IMR-90 (cell line): ENCODE measurements around the gene ASIC2. TPM values are rescaled to one million over a fixed set of nuclear protein-coding genes. Genes with fewer than 3 reads are reported as not detected.

Experiments
- ATAC-seq: fragments of 200-7000 bp; cut with Tn5 transposase; 2 replicates; pipeline ENCODE4 v1.9.1; 2020; ENCODE audit warnings: low read depth, mild to moderate bottlenecking, moderate library complexity
- BruUV-seq: library from RNA; stranded (reverse); fragments of 400-500 nt; replicated peaks from 2 replicates; lab custom pipeline; 2021; lab: Mats Ljungman, UMichigan
- CTCF ChIA-PET: fragments of 300-600 bp; formaldehyde crosslinking; extraction: SDS; loops from one replicate; lab custom pipeline; 2021; ENCODE audit warnings: antibody characterized with exemption; lab: Yijun Ruan, JAX
- POLR2A ChIA-PET: fragments of 300-600 bp; sonication (Branson Sonifier 250); formaldehyde crosslinking; loops from one replicate; lab custom pipeline; 2022; ENCODE audit warnings: antibody characterized with exemption; ENCODE audit not compliant: unreplicated experiment; lab: Charles Lee
- DNase-seq: peaks from one replicate; pipeline ENCODE4 v3.0.0; 2013
- H2AFZ ChIP-seq: replicated peaks from 2 replicates; pipeline ENCODE3; 2013; ENCODE audit warnings: low read length, mild to moderate bottlenecking; ENCODE audit not compliant: poor library complexity
- H2AK5ac ChIP-seq: 2 replicates; pipeline ENCODE4 v1.6.1; 2013; ENCODE audit warnings: low read depth, low read length, inconsistent platforms
- H2AK9ac ChIP-seq: replicated peaks from 2 replicates; pipeline ENCODE3; 2013; ENCODE audit warnings: mild to moderate bottlenecking, low read depth, low read length, moderate library complexity; ENCODE audit not compliant: poor library complexity
- H2BK120ac ChIP-seq: 2 replicates; pipeline ENCODE4 v1.6.1; 2013; ENCODE audit warnings: low read depth, low read length, inconsistent platforms
- H2BK15ac ChIP-seq: 3 replicates; pipeline ENCODE4 v1.6.1; 2013; ENCODE audit warnings: low read depth, low read length, inconsistent platforms
- H2BK20ac ChIP-seq: 2 replicates; pipeline ENCODE4 v1.6.1; 2013; ENCODE audit warnings: low read depth, mild to moderate bottlenecking, inconsistent platforms, low read length, moderate library complexity
- H2BK5ac ChIP-seq: 2 replicates; pipeline ENCODE4 v1.6.1; 2013; ENCODE audit warnings: mild to moderate bottlenecking, low read depth, low read length, inconsistent platforms; ENCODE audit not compliant: poor library complexity, severe bottlenecking
- H3K14ac ChIP-seq: replicated peaks from 2 replicates; pipeline ENCODE4 v1.6.1; 2013; ENCODE audit warnings: low read depth, low read length, inconsistent platforms
- H3K18ac ChIP-seq: 2 replicates; pipeline ENCODE4 v1.6.1; 2013; ENCODE audit warnings: low read depth, low read length, control low read depth
- H3K23ac ChIP-seq: 2 replicates; pipeline ENCODE4 v1.6.1; 2013; ENCODE audit warnings: low read depth, low read length, inconsistent platforms
- H3K27ac ChIP-seq: 2 replicates; pipeline ENCODE4 v1.5.1; 2013; ENCODE audit warnings: mild to moderate bottlenecking, control low read depth, low read length; ENCODE audit not compliant: insufficient read depth
- H3K27me3 ChIP-seq: 2 replicates; pipeline ENCODE4 v1.6.1; 2013; ENCODE audit warnings: low read length; ENCODE audit not compliant: control insufficient read depth, insufficient read depth
- H3K36me3 ChIP-seq: 2 replicates; pipeline ENCODE4 v1.6.1; 2013; ENCODE audit warnings: low read length, mixed read lengths; ENCODE audit not compliant: control insufficient read depth, insufficient read depth
- H3K4ac ChIP-seq: 2 replicates; pipeline ENCODE4 v1.6.1; 2013; ENCODE audit warnings: low read depth, low read length, inconsistent platforms
- H3K4me1 ChIP-seq: 2 replicates; pipeline ENCODE4 v1.6.1; 2013; ENCODE audit warnings: low read length, mixed read lengths; ENCODE audit not compliant: control insufficient read depth, insufficient read depth
- H3K4me2 ChIP-seq: 2 replicates; pipeline ENCODE4 v1.6.1; 2013; ENCODE audit warnings: low read depth, mild to moderate bottlenecking, control low read depth, low read length, moderate library complexity
- H3K4me3 ChIP-seq: 2 replicates; pipeline ENCODE4 v1.5.1; 2013; ENCODE audit warnings: low read depth, mild to moderate bottlenecking, control low read depth, low read length, moderate library complexity; ENCODE audit not compliant: insufficient read depth
- H3K56ac ChIP-seq: 2 replicates; pipeline ENCODE4 v1.6.1; 2013; ENCODE audit warnings: low read length, inconsistent platforms; ENCODE audit not compliant: insufficient read depth; ENCODE audit errors: extremely low read depth
- H3K79me1 ChIP-seq, 2 experiments: 2 replicates each; pipeline ENCODE4 v1.6.1; 2013; ENCODE audit warnings: low read length in 2 of 2, inconsistent platforms in 1 of 2, low read depth in 1 of 2
- H3K9ac ChIP-seq: 2 replicates; pipeline ENCODE4 v1.6.1; 2013; ENCODE audit warnings: low read depth, low read length, control low read depth
- H3K9me1 ChIP-seq: 2 replicates; pipeline ENCODE4 v1.6.1; 2013; ENCODE audit warnings: low read length, inconsistent platforms; ENCODE audit not compliant: insufficient read depth
- H3K9me3 ChIP-seq: 2 replicates; pipeline ENCODE4 v1.6.1; 2013; ENCODE audit warnings: low read length; ENCODE audit not compliant: control insufficient read depth, insufficient read depth
- H4K20me1 ChIP-seq: 2 replicates; pipeline ENCODE4 v1.6.1; 2013; ENCODE audit warnings: low read length, inconsistent platforms; ENCODE audit not compliant: insufficient read depth
- H4K5ac ChIP-seq: 2 replicates; pipeline ENCODE4 v1.6.1; 2013; ENCODE audit warnings: mild to moderate bottlenecking, low read depth, low read length, control low read depth
- H4K8ac ChIP-seq, 2 experiments: 2 replicates each; pipeline ENCODE4 v1.6.1; 2013; ENCODE audit warnings: low read depth in 2 of 2, low read length in 2 of 2, control low read depth in 1 of 2, inconsistent platforms in 1 of 2
- H4K91ac ChIP-seq: 2 replicates; pipeline ENCODE4 v1.6.1; 2013; ENCODE audit warnings: low read depth, low read length, inconsistent platforms; ENCODE audit not compliant: insufficient read depth
- CEBPB ChIP-seq: IDR thresholded peaks from 2 replicates; pipeline ENCODE4 v1.6.1; 2012; ENCODE audit warnings: low read depth, low read length, improper control_type of control experiment
- CHD1 ChIP-seq: IDR thresholded peaks from 2 replicates; pipeline ENCODE4 v1.6.1; 2012; ENCODE audit warnings: low read depth, low read length, improper control_type of control experiment
- FOS ChIP-seq: fragments of 150-350 bp; IDR thresholded peaks from 2 replicates; pipeline ENCODE4 v1.6.1; 2016; ENCODE audit warnings: low read depth, low read length
- MAFK ChIP-seq: IDR thresholded peaks from 2 replicates; pipeline ENCODE4 v1.6.1; 2012; ENCODE audit warnings: low read depth, low read length, improper control_type of control experiment
- MAZ ChIP-seq: IDR thresholded peaks from 2 replicates; pipeline ENCODE4 v1.6.1; 2012; ENCODE audit warnings: low read depth, mild to moderate bottlenecking, low read length, improper control_type of control experiment, moderate library complexity, borderline replicate concordance
- NFE2L2 ChIP-seq: fragments of 150-350 bp; IDR thresholded peaks from 2 replicates; pipeline ENCODE4 v1.6.1; 2016; ENCODE audit warnings: low read depth, mild to moderate bottlenecking, low read length
- RCOR1 ChIP-seq: IDR thresholded peaks from 2 replicates; pipeline ENCODE4 v1.6.1; 2012; ENCODE audit warnings: mild to moderate bottlenecking, low read length, improper control_type of control experiment; ENCODE audit not compliant: insufficient replicate concordance
- SMC3 ChIP-seq: fragments of 150-350 bp; IDR thresholded peaks from 2 replicates; pipeline ENCODE4 v1.6.1; 2016; ENCODE audit warnings: low read depth, mild to moderate bottlenecking, antibody characterized with exemption, low read length, moderate library complexity
- USF2 ChIP-seq: fragments of 150-350 bp; IDR thresholded peaks from 2 replicates; pipeline ENCODE4 v1.6.1; 2017; ENCODE audit warnings: mild to moderate bottlenecking, antibody characterized with exemption, low read length, low read depth
- WGBS, 2 experiments: methylation state at CpG; one replicate each; pipeline versions ENCODE4 v1.1.5 to v1.1.7; 2013; ENCODE audit warnings: missing lambda C conversion rate in 2 of 2; ENCODE audit not compliant: insufficient read length in 1 of 2; ENCODE audit errors: extremely low coverage in 2 of 2; 5-methylcytosine and 5-hydroxymethylcytosine counted together
- dilution Hi-C: fragments of 300-500 bp; cut with HindIII; formaldehyde crosslinking; loops from one replicate; pipeline ENCODE4 v1.14.3; 2018; ENCODE audit warnings: low sequenced_read_pairs; ENCODE audit not compliant: unreplicated experiment
- in situ Hi-C: fragments of 300-500 bp; cut with MboI; formaldehyde crosslinking; loops from 3 replicates; pipeline ENCODE4 v1.14.3; 2019; ENCODE audit warnings: low sequenced_read_pairs, inconsistent platforms, mixed read lengths
- intact Hi-C: fragments of 100-400 bp; cut with micrococcal nuclease; formaldehyde crosslinking; loops from 2 replicates; pipeline ENCODE4 v1.10.0; 2022
- polyA plus RNA-seq, 3 experiments: library from polyadenylated mRNA; depleted of rRNA; stranded (reverse); fragments of >200 nt; gene quantifications; 2 replicates each; pipeline ENCODE4 v1.2.3, GENCODE V29; 2012; ENCODE audit warnings: low replicate concordance in 1 of 3
- total RNA-seq: library from RNA; depleted of rRNA; stranded (reverse); fragments of >200 nt; gene quantifications from 2 replicates; pipeline ENCODE4 v1.2.3, GENCODE V29; 2012
- TF ChIP-seq, protein P1 (sequence below): fragments of 150-350 bp; IDR thresholded peaks from 2 replicates; pipeline ENCODE4 v1.6.1; 2016; ENCODE audit warnings: low read depth, mild to moderate bottlenecking, low read length, moderate library complexity, borderline replicate concordance

The ASIC2 gene
- total and polyA plus RNA-seq, 2 of the 4 experiments (the other 2 are of a cell fraction) = under 0.01 to 0.15 TPM

DNA sequence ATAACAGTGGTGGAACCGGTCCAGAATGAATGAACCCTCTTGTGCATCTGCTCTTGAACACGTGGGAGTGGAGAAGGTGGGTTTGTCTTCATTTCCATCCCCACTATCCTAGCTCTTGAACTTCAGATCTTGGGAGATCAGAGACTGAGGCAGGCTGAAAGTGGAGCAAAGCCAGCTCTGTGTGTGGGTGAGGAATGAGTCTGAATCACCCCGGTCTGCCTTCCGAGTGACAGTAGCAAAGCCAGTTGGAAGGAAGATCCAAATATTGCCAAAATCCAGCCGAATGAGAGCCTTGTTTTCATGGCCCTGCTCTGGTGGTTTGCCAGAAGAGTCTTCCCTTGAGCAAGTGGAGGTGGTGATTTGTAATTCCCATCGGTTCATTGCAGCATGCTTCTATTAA, 29.0 kb upstream of the ASIC2 start:
- H3K9me3 ChIP-seq = no peaks in the 10 kb centered on the region
- no peak overlapping the region for H2AK9ac ChIP-seq
- H3K36me3 ChIP-seq = no peaks in the 10 kb centered on the region
- H2BK5ac ChIP-seq = no peak overlapping the region
- no peak overlapping the region for H3K56ac ChIP-seq
- ChIA-PET CTCF (no interaction called here), POLR2A (no interaction called here)
- no peak for DNase-seq
- H3K4me1 ChIP-seq = no peaks in the 10 kb centered on the region
- no peak overlapping the region for H3K14ac ChIP-seq
- no peak overlapping the region for H3K9ac ChIP-seq
- BruUV-seq = no TSS peak
- ATAC-seq = no peak
- no peak overlapping the region for H3K4ac ChIP-seq
- no peak overlapping the region for H4K91ac ChIP-seq
- dilution Hi-C loops (no loop called here), in situ Hi-C loops (loop anchor here (10.0 kb wide), 1 partner anchor 57 kb away; no protein-coding TSS in a partner anchor), intact Hi-C loops (no loop called here)
- H2BK20ac ChIP-seq = no peak overlapping the region
- H2AK5ac ChIP-seq = no peak overlapping the region
- no peak overlapping the region for H2AFZ ChIP-seq
- no peak overlapping the region for H2BK120ac ChIP-seq
- TF ChIP-seq NFE2L2 = no peak
- no peak for TF ChIP-seq USF2
- TF ChIP-seq SMC3 = no peak
- TF ChIP-seq MAFK = no peak
- no peak for TF ChIP-seq CEBPB
- TF ChIP-seq RCOR1 = no peak
- no peak for TF ChIP-seq FOS
- TF ChIP-seq CHD1 = no peak
- no peak for TF ChIP-seq MAZ
- TF ChIP-seq, protein P1, sequence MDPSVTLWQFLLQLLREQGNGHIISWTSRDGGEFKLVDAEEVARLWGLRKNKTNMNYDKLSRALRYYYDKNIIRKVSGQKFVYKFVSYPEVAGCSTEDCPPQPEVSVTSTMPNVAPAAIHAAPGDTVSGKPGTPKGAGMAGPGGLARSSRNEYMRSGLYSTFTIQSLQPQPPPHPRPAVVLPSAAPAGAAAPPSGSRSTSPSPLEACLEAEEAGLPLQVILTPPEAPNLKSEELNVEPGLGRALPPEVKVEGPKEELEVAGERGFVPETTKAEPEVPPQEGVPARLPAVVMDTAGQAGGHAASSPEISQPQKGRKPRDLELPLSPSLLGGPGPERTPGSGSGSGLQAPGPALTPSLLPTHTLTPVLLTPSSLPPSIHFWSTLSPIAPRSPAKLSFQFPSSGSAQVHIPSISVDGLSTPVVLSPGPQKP = no peak
- no peak overlapping the region for H4K8ac ChIP-seq
- WGBS, 2 experiments = no CpG with 5 or more reads among the region's 6 CpGs
- H3K27ac ChIP-seq = no peak overlapping the region
- H3K4me3 ChIP-seq = no peak overlapping the region
- no peak overlapping the region for H4K5ac ChIP-seq
- no peak overlapping the region for H3K18ac ChIP-seq
- H3K27me3 ChIP-seq = peaks cover 1% of the 10 kb centered on the region; the same call in 1 of the 2 replicates
- H3K79me1 ChIP-seq = no peaks in the 10 kb centered on the region
- H3K23ac ChIP-seq = no peak overlapping the region
- no peak overlapping the region for H2BK15ac ChIP-seq
- H4K20me1 ChIP-seq = no peaks in the 10 kb centered on the region
- no peak overlapping the region for H3K4me2 ChIP-seq
- H3K9me1 ChIP-seq = no peaks in the 10 kb centered on the region
